Right lobe of liver (tissue), 4 donors: ENCODE results near the gene PSMD3.

ENCODE experiments used
- CTCF ChIP-seq, 4 donors: fragments of 200-600 bp in 3 of 4; fragments of 450-650 bp in 1 of 4; IDR thresholded peaks; one replicate each; pipeline versions ENCODE4 v1.5.1 to v1.8.0; 2016 to 2022; ENCODE audit warnings: antibody characterized with exemption in 4 of 4, mild to moderate bottlenecking in 2 of 4
- POLR2A ChIP-seq: fragments of 450-650 bp; IDR thresholded peaks from one replicate; pipeline ENCODE4 v1.6.1; 2017; ENCODE audit warnings: antibody characterized with exemption, mild to moderate bottlenecking
- donor health status: DM: no; HTN: no; CAD: no.
- donor health status: DM: no; HTN: no; CAD: no.
- donor health status: DM: no; HTN: yes; CAD: no.

GRCh38 chr17:40033339-40033738 is 52.7 kb downstream of the PSMD3 start:
- TF ChIP-seq CTCF (IDR thresholded peaks at IDR 0.05) (no peak), POLR2A (no peak)
